Heart left ventricle (tissue), 16 donors: ENCODE measurements around the gene GMCL1. TPM values are rescaled to one million over a fixed set of nuclear protein-coding genes. Genes with fewer than 3 reads are reported as not detected.

Experiments used
- ATAC-seq, 4 donors: fragments of 200-7000 bp; cut with Tn5 transposase; one replicate each; pipeline ENCODE4 v1.9.1; 2020 to 2022; ENCODE audit warnings: moderate library complexity in 4 of 4, mild to moderate bottlenecking in 3 of 4, moderate number of reproducible peaks in 1 of 4
- DNase-seq, 5 donors: peaks; one replicate each; pipeline ENCODE4 v3.0.0-alpha.2; 2020
- H3K27ac ChIP-seq, 12 donors: fragments of 200-600 bp; sonication (generic) in 4 of 12; one replicate each; pipeline versions ENCODE4 v1.5.0 to v1.8.0; 2016 to 2022; ENCODE audit warnings: mild to moderate bottlenecking in 2 of 12
- H3K27me3 ChIP-seq, 9 donors: fragments of 200-600 bp; sonication (generic) in 2 of 9; one replicate each; pipeline versions ENCODE4 v1.5.1 to v1.8.0; 2016 to 2022; ENCODE audit warnings: mild to moderate bottlenecking in 3 of 9
- H3K36me3 ChIP-seq, 9 donors: fragments of 200-600 bp; sonication (generic) in 2 of 9; one replicate each; pipeline versions ENCODE4 v1.5.0 to v1.8.0; 2018 to 2022; ENCODE audit warnings: mild to moderate bottlenecking in 2 of 9
- H3K4me1 ChIP-seq, 12 donors: fragments of 200-600 bp; sonication (generic) in 4 of 12; one replicate each; pipeline versions ENCODE4 v1.5.0 to v1.8.0; 2016 to 2022; ENCODE audit warnings: mild to moderate bottlenecking in 3 of 12
- H3K4me3 ChIP-seq, 12 donors: fragments of 200-600 bp; sonication (generic) in 4 of 12; one replicate each; pipeline versions ENCODE4 v1.5.0 to v1.8.0; 2017 to 2022; ENCODE audit warnings: mild to moderate bottlenecking in 9 of 12, moderate library complexity in 4 of 12
- H3K9me3 ChIP-seq, 12 donors: fragments of 200-600 bp; sonication (generic) in 4 of 12; one replicate each; pipeline versions ENCODE4 v1.5.0 to v1.8.0; 2016 to 2022; ENCODE audit warnings: mild to moderate bottlenecking in 1 of 12
- POLR2A ChIP-seq, 2 donors: fragments of 450-650 bp; IDR thresholded peaks; one replicate each; pipeline ENCODE4 v1.6.1; 2017; ENCODE audit warnings: antibody characterized with exemption in 2 of 2, mild to moderate bottlenecking in 2 of 2, moderate library complexity in 2 of 2
- WGBS, 4 donors: extraction: QIAGEN DNeasy Blood & Tissue Kit in 2 of 4; methylation state at CpG; one replicate each; pipeline versions ENCODE4 v1.1.5 to v1.1.7; 2013 to 2018; 5-methylcytosine and 5-hydroxymethylcytosine counted together
- intact Hi-C, 10 donors: fragments of 100-400 bp; cut with DNase I; formaldehyde crosslinking; loops; one replicate each; pipeline versions ENCODE4 v1.11.1 to v1.14.2; 2022
- polyA plus RNA-seq, 2 donors: library from polyadenylated mRNA; stranded (reverse); fragments of 200-250 nt; gene quantifications; one replicate each; pipeline ENCODE4 v1.2.3, GENCODE V29; 2013
- total RNA-seq, 9 donors: library from RNA; depleted of rRNA in 2 of 9; stranded (reverse); fragments of >200 nt in 2 of 9; fragmentation: NEBNext Ultra II Directional in 3 of 9; extraction: Animal tissue kit (Norgen Biotek cat#: 25700) in 3 of 9; gene quantifications; one replicate each; pipeline versions ENCODE4 v1.1.0 to v1.2.4, GENCODE V29; 2016 to 2023
- TF ChIP-seq, protein P1 (sequence below), 12 donors: fragments of 200-600 bp; sonication (generic) in 4 of 12; IDR thresholded peaks; one replicate each; pipeline versions ENCODE4 v1.5.0 to v1.8.0; 2018 to 2022; ENCODE audit warnings: antibody characterized with exemption in 12 of 12, mild to moderate bottlenecking in 5 of 12
- donor health status: ischemic (EF 13 %, LVEDD 7.1; RV severe dilation, severe dysfunction).
- donor health status: healthy with polysubstance abuse.
- donor health status: DM: no; HTN: yes; CAD: no.
- donor health status: DM: no; HTN: no; CAD: no.
- donor health status: ischemic (EF 25% LVEDD 6.9; RV normal size, moderate dysfunction).
- donor health status: ischemic (EF 25% LVEDD 5.7; RV mildly dilated, moderate dysfunction).
- donor health status: healthy.
- donor health status: DM: yes; HTN: yes; CAD: no.
- donor health status: ischemic (EF 35%, LVEDD 5.7; RV mildly dilated, moderate dysfunction).
- donor health status: nonischemic (EF 11% LVEDD 7.7; RV severe dilation, severe dysfunction).
- donor health status: DM: yes; HTN: yes; CAD: no.
- donor health status: PGD.
- donor health status: ischemic (EF 29% LVEDD 5.4; RV normal size, mild dysfunction).
- donor health status: nonischemic (EF 23%, LVEDD 6.1; RV moderate dilation, normal function).

GMCL1 gene
- total and polyA plus RNA-seq, 11 donors: 1.8 to 7.2 (median 5.0) TPM

DNA sequence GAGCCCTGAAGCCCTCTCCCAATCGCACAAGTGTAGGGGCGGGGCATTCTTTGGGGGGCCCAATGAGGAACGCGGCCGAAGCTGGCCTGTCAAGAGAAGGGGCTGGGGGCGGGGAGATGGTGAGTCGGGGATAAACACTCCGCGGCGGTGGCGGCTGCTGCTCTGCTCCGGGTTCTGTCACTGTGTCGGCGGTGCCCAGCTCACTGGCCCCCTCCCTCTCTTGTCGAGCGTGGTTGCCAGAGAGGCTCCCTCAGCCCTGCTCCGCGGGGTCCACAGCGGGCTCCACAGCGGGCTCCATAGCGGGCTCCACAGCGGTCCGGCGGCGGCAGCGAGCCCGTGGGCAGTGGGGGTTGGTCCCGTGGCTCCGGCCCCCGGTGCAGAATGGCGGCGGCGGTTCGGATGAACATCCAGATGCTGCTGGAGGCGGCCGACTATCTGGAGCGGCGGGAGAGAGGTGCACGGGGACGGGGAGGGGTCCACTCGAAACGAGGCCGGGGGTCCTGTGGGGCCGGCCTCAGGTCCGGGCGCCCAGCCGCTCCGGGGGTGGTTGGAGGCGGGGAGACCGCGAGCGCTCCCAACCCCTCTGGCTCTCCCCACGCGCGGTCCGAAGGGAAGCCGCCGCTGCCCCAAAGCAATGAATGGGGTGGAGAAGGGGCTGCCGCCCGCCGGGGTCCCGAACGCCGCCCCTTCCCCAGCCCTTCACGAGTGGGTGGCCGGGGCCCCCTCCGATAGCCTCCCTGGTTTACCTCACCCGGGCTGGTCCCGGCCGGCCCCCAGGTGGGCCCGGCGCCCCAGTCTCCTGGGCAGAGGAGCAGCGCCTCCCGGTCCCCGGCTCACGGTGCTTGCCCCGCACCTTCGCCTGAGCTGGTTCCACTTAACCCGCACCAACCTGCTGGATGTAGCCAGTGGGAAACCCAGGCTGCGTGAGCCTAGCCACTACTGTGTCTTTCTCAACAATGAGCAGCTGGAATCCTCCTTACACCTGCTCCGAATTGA is 85.8 kb downstream of the GMCL1 start, which contains the start of gene MXD1:
TSS of gene MXD1 (plus strand) at position 160 of the 996 bp plus-strand sequence. CDS start at position 382, 222 bp downstream.
- DNase-seq (peak; percentile 23 to 99 (median 34)), ATAC-seq (peak in 1 of 4 donors; percentile 0)
- Histone ChIP-seq H3K4me1 (peaks cover 0 to 56% (median 14%) of the 10 kb centered on the region in 12 donors), H3K4me3 (peak within 1 kb of the TSS; percentile 66 to 88 (median 82)), H3K27ac (peak within 1 kb of the TSS; percentile 71 to 99 (median 96)), H3K36me3 (peaks cover 0 to 58% (median 37%) of the 10 kb centered on the region in 9 donors), H3K9me3 (no peaks in the 10 kb centered on the region), H3K27me3 (no peaks in the 10 kb centered on the region)
- intact Hi-C loops: loop anchor here (1.0 to 10.0 kb wide), 17 partner anchors 152 to 390 kb away; partner anchors contain the start of genes FAM136A (in 9 of the 10), PCBP1 (in 4 of the 10), TIA1 (in 2 of the 10) and C2orf42 (in 1 of the 10)
- peak; percentile 88 to 94 for TF ChIP-seq POLR2A (IDR thresholded peaks at IDR 0.05)
- TF ChIP-seq, protein P1, sequence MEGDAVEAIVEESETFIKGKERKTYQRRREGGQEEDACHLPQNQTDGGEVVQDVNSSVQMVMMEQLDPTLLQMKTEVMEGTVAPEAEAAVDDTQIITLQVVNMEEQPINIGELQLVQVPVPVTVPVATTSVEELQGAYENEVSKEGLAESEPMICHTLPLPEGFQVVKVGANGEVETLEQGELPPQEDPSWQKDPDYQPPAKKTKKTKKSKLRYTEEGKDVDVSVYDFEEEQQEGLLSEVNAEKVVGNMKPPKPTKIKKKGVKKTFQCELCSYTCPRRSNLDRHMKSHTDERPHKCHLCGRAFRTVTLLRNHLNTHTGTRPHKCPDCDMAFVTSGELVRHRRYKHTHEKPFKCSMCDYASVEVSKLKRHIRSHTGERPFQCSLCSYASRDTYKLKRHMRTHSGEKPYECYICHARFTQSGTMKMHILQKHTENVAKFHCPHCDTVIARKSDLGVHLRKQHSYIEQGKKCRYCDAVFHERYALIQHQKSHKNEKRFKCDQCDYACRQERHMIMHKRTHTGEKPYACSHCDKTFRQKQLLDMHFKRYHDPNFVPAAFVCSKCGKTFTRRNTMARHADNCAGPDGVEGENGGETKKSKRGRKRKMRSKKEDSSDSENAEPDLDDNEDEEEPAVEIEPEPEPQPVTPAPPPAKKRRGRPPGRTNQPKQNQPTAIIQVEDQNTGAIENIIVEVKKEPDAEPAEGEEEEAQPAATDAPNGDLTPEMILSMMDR (IDR thresholded peaks at IDR 0.05): no peak
- 0 to 1% (median 1%) methylated on average over 27 to 81 of the region's 81 CpGs for WGBS, 4 donors

DNA sequence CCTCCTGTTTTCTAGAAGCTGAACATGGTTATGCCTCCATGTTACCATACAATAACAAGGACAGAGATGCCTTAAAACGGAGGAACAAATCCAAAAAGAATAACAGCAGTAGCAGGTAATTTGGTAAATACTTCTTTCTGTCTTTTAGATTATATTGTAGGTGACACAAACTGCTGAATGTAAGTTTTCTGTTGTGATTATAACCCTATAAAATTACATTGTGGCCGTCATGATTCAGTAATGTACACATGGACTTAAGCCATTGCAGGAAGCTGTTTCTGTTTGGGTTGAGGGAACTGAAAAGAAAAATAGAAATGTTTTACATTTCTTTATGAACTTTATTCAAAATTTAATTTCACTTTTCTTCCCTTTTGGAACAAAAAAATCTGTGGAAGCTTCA is 86.6 kb downstream of the GMCL1 start:
- DNase-seq: no peak
- no peak for TF ChIP-seq POLR2A (IDR thresholded peaks at IDR 0.05)
- TF ChIP-seq, protein P1 (IDR thresholded peaks at IDR 0.05): no peak
- Histone ChIP-seq H3K4me1 (peaks cover 0 to 56% (median 14%) of the 10 kb centered on the region in 12 donors), H3K9me3 (no peaks in the 10 kb centered on the region), H3K4me3 (peak overlapping the region in 10 of 12 donors; percentile 66 to 88 (median 82)), H3K27ac (peak overlapping the region in 2 of 12 donors; percentile 88 to 91), H3K36me3 (peaks cover 0 to 58% (median 35%) of the 10 kb centered on the region in 9 donors), H3K27me3 (no peaks in the 10 kb centered on the region)
- no peak for ATAC-seq
- intact Hi-C loops: loop anchor here in 4 of 10 donors (5.0 to 10.0 kb wide), 4 partner anchors 151 to 389 kb away; partner anchors contain the start of gene FAM136A (in 1 of the 4)
- 39 to 48% (median 46%) methylated on average over 2 of the region's 2 CpGs for WGBS, 4 donors

DNA sequence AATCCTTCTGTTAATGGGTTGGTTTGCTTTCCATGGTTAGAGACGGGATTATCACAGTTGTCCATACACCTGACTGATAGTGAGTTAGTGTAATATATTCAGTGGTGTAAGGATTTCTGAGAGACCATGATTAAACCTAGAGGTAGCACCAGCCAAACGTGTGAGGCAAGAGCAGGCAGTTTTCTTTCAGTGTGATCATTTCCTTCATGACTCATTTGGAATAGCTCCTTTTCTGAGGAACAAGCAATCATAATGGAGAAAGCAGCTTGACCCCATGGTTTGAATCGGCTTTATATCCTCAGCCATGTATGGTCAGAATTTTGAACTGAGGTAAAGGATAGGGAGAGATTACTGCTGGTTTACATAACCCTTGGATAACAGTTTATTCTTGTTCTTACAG is 88.4 kb downstream of the GMCL1 start:
- Histone ChIP-seq H3K27ac (peak overlapping the region in 11 of 12 donors; percentile 21 to 91 (median 43)), H3K4me1 (peaks cover 0 to 45% (median 14%) of the 10 kb centered on the region in 12 donors), H3K36me3 (peaks cover 0 to 66% (median 45%) of the 10 kb centered on the region in 9 donors), H3K4me3 (peak overlapping the region in 2 of 12 donors; percentile 15 to 87), H3K27me3 (no peaks in the 10 kb centered on the region), H3K9me3 (no peaks in the 10 kb centered on the region)
- ATAC-seq (no peak), DNase-seq (no peak)
- TF ChIP-seq POLR2A (IDR thresholded peaks at IDR 0.05): no peak
- TF ChIP-seq, protein P1 (IDR thresholded peaks at IDR 0.05): no peak
- WGBS, 4 donors: 50 to 63% (median 55%) methylated on average over 3 of the region's 3 CpGs
- intact Hi-C loops: loop anchor here in 4 of 10 donors (5.0 to 10.0 kb wide), 4 partner anchors 149 to 387 kb away; partner anchors contain the start of gene FAM136A (in 1 of the 4)
